Nephron (organoid): ENCODE data around the gene ZGPAT.

Experiments
- H3K27ac Mint-ChIP-seq, 3 experiments: 2 replicates each; pipeline ENCODE4 v1.8.0; 2020; ENCODE audit warnings: mixed read lengths in 3 of 3, mild to moderate bottlenecking in 2 of 3, moderate library complexity in 1 of 3
- H3K27me3 Mint-ChIP-seq: 2 replicates; pipeline ENCODE4 v1.8.0; 2021; ENCODE audit warnings: low read depth, mild to moderate bottlenecking, moderate library complexity, mixed read lengths
- H3K36me3 Mint-ChIP-seq: 2 replicates; pipeline ENCODE4 v1.8.0; 2020; ENCODE audit warnings: low read depth, mixed read lengths
- H3K4me1 Mint-ChIP-seq: 2 replicates; pipeline ENCODE4 v1.8.0; 2020; ENCODE audit warnings: mixed read lengths
- H3K4me3 Mint-ChIP-seq, 3 experiments: 2 replicates each; pipeline ENCODE4 v1.8.0; 2020; ENCODE audit warnings: mild to moderate bottlenecking in 3 of 3, mixed read lengths in 3 of 3, moderate library complexity in 2 of 3
- H3K9me3 Mint-ChIP-seq: 2 replicates; pipeline ENCODE4 v1.8.0; 2020; ENCODE audit warnings: mixed read lengths
- CTCF ChIP-seq, 3 experiments: fragments of 200-600 bp; sonication (generic); IDR thresholded peaks; one replicate each; pipeline ENCODE4 v1.5.0; 2021; ENCODE audit warnings: antibody characterized with exemption in 3 of 3; ENCODE audit not compliant: unreplicated experiment in 3 of 3

The ZGPAT gene

GRCh38 chr20:63783970-63784369 lies 76.1 kb downstream of the ZGPAT start:
- Mint-ChIP-seq H3K9me3 (no peaks in the 10 kb centered on the region), H3K27ac (peak overlapping the region in 1 of 3 experiments; percentile 74), H3K27me3 (no peaks in the 10 kb centered on the region), H3K4me3 (no peak overlapping the region), H3K36me3 (peaks cover 12% of the 10 kb centered on the region), H3K4me1 (peaks cover 24% of the 10 kb centered on the region)
- no peak for TF ChIP-seq CTCF (IDR thresholded peaks at IDR 0.05; ENCODE audit: unreplicated experiment in 3 of 3)

GRCh38 chr20:63785691-63786131 lies 77.9 kb downstream of the ZGPAT start:
- Mint-ChIP-seq H3K4me1 (peaks cover 24% of the 10 kb centered on the region), H3K27me3 (no peaks in the 10 kb centered on the region), H3K9me3 (no peaks in the 10 kb centered on the region), H3K27ac (peak overlapping the region in 1 of 3 experiments; percentile 55), H3K4me3 (no peak overlapping the region), H3K36me3 (peaks cover 22% of the 10 kb centered on the region)
- no peak for TF ChIP-seq CTCF (IDR thresholded peaks at IDR 0.05; ENCODE audit: unreplicated experiment in 3 of 3)
